Measurements from ENCODE around the gene FSD1L. TPM values are rescaled to one million over a fixed set of nuclear protein-coding genes. Genes with fewer than 3 reads are reported as not detected.
A peak's percentile ranks its signal among the peaks of the same experiment; 100 is the strongest.

The FSD1L gene
- total and polyA plus RNA-seq, 2 of the 13 experiments (the other 11 are each of a cell fraction or from before 2014, with no cell fraction given), result 4.1 to 5.1 TPM

GRCh38 chr9:105418588-105419500 lies 29.0 kb upstream of the FSD1L start (continued):
- no peak for TF ChIP-seq ZNF839 (CRISPR knock-in tag; IDR thresholded peaks at IDR 0.05; ENCODE audit: borderline replicate concordance)
- no peak for TF ChIP-seq SP1 (IDR thresholded peaks at IDR 0.05)
- no peak for TF ChIP-seq SP1 (CRISPR knock-in tag; IDR thresholded peaks at IDR 0.05)
- TF ChIP-seq ZNF619 (CRISPR knock-in tag; IDR thresholded peaks at IDR 0.05), result no peak
- TF ChIP-seq, protein P1, sequence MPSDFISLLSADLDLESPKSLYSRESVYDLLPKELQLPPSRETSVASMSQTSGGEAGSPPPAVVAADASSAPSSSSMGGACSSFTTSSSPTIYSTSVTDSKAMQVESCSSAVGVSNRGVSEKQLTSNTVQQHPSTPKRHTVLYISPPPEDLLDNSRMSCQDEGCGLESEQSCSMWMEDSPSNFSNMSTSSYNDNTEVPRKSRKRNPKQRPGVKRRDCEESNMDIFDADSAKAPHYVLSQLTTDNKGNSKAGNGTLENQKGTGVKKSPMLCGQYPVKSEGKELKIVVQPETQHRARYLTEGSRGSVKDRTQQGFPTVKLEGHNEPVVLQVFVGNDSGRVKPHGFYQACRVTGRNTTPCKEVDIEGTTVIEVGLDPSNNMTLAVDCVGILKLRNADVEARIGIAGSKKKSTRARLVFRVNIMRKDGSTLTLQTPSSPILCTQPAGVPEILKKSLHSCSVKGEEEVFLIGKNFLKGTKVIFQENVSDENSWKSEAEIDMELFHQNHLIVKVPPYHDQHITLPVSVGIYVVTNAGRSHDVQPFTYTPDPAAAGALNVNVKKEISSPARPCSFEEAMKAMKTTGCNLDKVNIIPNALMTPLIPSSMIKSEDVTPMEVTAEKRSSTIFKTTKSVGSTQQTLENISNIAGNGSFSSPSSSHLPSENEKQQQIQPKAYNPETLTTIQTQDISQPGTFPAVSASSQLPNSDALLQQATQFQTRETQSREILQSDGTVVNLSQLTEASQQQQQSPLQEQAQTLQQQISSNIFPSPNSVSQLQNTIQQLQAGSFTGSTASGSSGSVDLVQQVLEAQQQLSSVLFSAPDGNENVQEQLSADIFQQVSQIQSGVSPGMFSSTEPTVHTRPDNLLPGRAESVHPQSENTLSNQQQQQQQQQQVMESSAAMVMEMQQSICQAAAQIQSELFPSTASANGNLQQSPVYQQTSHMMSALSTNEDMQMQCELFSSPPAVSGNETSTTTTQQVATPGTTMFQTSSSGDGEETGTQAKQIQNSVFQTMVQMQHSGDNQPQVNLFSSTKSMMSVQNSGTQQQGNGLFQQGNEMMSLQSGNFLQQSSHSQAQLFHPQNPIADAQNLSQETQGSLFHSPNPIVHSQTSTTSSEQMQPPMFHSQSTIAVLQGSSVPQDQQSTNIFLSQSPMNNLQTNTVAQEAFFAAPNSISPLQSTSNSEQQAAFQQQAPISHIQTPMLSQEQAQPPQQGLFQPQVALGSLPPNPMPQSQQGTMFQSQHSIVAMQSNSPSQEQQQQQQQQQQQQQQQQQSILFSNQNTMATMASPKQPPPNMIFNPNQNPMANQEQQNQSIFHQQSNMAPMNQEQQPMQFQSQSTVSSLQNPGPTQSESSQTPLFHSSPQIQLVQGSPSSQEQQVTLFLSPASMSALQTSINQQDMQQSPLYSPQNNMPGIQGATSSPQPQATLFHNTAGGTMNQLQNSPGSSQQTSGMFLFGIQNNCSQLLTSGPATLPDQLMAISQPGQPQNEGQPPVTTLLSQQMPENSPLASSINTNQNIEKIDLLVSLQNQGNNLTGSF (CRISPR knock-in tag; IDR thresholded peaks at IDR 0.05), result no peak
- TF ChIP-seq NFE2L1 (CRISPR knock-in tag; IDR thresholded peaks at IDR 0.05; ENCODE audit: borderline replicate concordance), result no peak
- no peak for TF ChIP-seq ZNF562 (CRISPR knock-in tag; IDR thresholded peaks at IDR 0.05; ENCODE audit: borderline replicate concordance)
- no peak for TF ChIP-seq NONO (IDR thresholded peaks at IDR 0.05)
- TF ChIP-seq NONO (CRISPR knock-in tag; conservative IDR thresholded peaks at IDR 0.05), result peak; percentile 80
- no peak for TF ChIP-seq ZBTB39 (CRISPR knock-in tag; IDR thresholded peaks at IDR 0.05)
- peak; percentile 34; the same call in 1 of the 2 replicates for TF ChIP-seq TCF7 (IDR thresholded peaks at IDR 0.05; ENCODE audit: low read depth)
- peak; percentile 24; the same call in 1 of the 2 replicates for TF ChIP-seq SPEN (CRISPR knock-in tag; IDR thresholded peaks at IDR 0.05; ENCODE audit: low read depth)
- peak; percentile 57 for TF ChIP-seq NR2F6 (IDR thresholded peaks at IDR 0.05)
- TF ChIP-seq NR2F6 (CRISPR knock-in tag; IDR thresholded peaks at IDR 0.05), result peak; percentile 63
- no peak for TF ChIP-seq NRL (CRISPR knock-in tag; IDR thresholded peaks at IDR 0.05; ENCODE audit: borderline replicate concordance)
- TF ChIP-seq YY1 (IDR thresholded peaks at IDR 0.05; ENCODE audit: insufficient read depth, insufficient replicate concordance, low read depth, low read length), result peak; percentile 16
- TF ChIP-seq GTF2F1 (IDR thresholded peaks at IDR 0.05; ENCODE audit: low read length), result no peak
- TF ChIP-seq, protein P2, sequence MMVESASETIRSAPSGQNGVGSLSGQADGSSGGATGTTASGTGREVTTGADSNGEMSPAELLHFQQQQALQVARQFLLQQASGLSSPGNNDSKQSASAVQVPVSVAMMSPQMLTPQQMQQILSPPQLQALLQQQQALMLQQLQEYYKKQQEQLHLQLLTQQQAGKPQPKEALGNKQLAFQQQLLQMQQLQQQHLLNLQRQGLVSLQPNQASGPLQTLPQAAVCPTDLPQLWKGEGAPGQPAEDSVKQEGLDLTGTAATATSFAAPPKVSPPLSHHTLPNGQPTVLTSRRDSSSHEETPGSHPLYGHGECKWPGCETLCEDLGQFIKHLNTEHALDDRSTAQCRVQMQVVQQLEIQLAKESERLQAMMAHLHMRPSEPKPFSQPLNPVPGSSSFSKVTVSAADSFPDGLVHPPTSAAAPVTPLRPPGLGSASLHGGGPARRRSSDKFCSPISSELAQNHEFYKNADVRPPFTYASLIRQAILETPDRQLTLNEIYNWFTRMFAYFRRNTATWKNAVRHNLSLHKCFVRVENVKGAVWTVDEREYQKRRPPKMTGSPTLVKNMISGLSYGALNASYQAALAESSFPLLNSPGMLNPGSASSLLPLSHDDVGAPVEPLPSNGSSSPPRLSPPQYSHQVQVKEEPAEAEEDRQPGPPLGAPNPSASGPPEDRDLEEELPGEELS (CRISPR knock-in tag; IDR thresholded peaks at IDR 0.05), result peak; percentile 96
- no peak for TF ChIP-seq AHR (CRISPR knock-in tag; IDR thresholded peaks at IDR 0.05)
- TF ChIP-seq SP5 (CRISPR knock-in tag; IDR thresholded peaks at IDR 0.05; ENCODE audit: borderline replicate concordance, low read depth), result 0 out of 2 replicates have a peak, but pooled peaks have one; percentile 31
- peak; percentile 78 for TF ChIP-seq HDAC2 (CRISPR knock-in tag; IDR thresholded peaks at IDR 0.05)

Data from HepG2 (cell line).